HepG2 (cell line): ENCODE data around the gene NKX6-2. TPM values are rescaled to one million over a fixed set of nuclear protein-coding genes. Genes with fewer than 3 reads are reported as not detected.

Experiments used
- ATAC-seq: fragments of 200-7000 bp; cut with Tn5 transposase; 3 replicates; pipeline ENCODE4 v1.9.1; 2020; ENCODE audit warnings: mild to moderate bottlenecking, moderate library complexity
- BruUV-seq: library from RNA; stranded (reverse); fragments of 400-500 nt; replicated peaks from 2 replicates; lab custom pipeline; 2021; lab: Mats Ljungman, UMichigan
- CTCF ChIA-PET: fragments of 300-600 bp; formaldehyde crosslinking; extraction: SDS; loops from one replicate; lab custom pipeline; 2021; ENCODE audit warnings: low total read pairs, inconsistent platforms, low intra/inter-chr PET ratio; lab: Yijun Ruan, JAX
- POLR2A ChIA-PET: fragments of 350-600 bp; sonication (Branson Sonifier 250); formaldehyde crosslinking; loops from one replicate; lab custom pipeline; 2020; ENCODE audit warnings: antibody characterized with exemption, inconsistent platforms; lab: Yijun Ruan, JAX
- DNase-seq: peaks from one replicate; pipeline ENCODE4 v3.0.0-alpha.2; 2015; ENCODE audit warnings: low spot score
- FAIRE-seq: peaks from 3 replicates; lab custom pipeline; 2011; peaks lifted over from hg19 to GRCh38; lab: Jason Lieb, UNC
- H2AFZ ChIP-seq: one replicate; pipeline ENCODE4 v1.6.1; 2011; ENCODE audit warnings: low read length, inconsistent platforms
- H3K27ac ChIP-seq: fragments of 300-600 bp; 3 replicates; pipeline ENCODE4 v1.8.0; 2011; ENCODE audit warnings: mixed run types, mild to moderate bottlenecking, mixed read lengths, low read length, inconsistent platforms; ENCODE audit not compliant: insufficient read depth; ENCODE audit errors: extremely low read length
- H3K27me3 ChIP-seq, 2 experiments: fragments of 200-600 bp in 1 of 2; 2 replicates in 1 of 2; 3 replicates in 1 of 2; pipeline versions ENCODE4 v1.6.0 to v1.8.0; 2011; ENCODE audit warnings: low read length in 2 of 2, mild to moderate bottlenecking in 2 of 2, moderate library complexity in 2 of 2, inconsistent platforms in 1 of 2; ENCODE audit not compliant: insufficient read depth in 2 of 2, control insufficient read depth in 1 of 2
- H3K36me3 ChIP-seq, 2 experiments: fragments of 200-600 bp in 1 of 2; replicated peaks in 1 of 2; 2 replicates in 1 of 2; 3 replicates in 1 of 2; pipeline versions ENCODE4 v1.5.1 to v1.8.0; 2011; ENCODE audit warnings: low read length in 2 of 2, inconsistent platforms in 1 of 2; ENCODE audit not compliant: insufficient read depth in 2 of 2, control insufficient read depth in 1 of 2
- H3K4me1 ChIP-seq: 2 replicates; pipeline ENCODE4 v1.5.1; 2012; ENCODE audit warnings: low read length, inconsistent platforms; ENCODE audit not compliant: insufficient read depth
- H3K4me2 ChIP-seq: 2 replicates; pipeline ENCODE4 v1.6.0; 2011; ENCODE audit warnings: low read depth, low read length, inconsistent platforms
- H3K4me3 ChIP-seq, 3 experiments: fragments of 200-600 bp in 1 of 3; sonication (generic), shearing (Covaris generic) in 1 of 3; replicated peaks in 1 of 3; 2 replicates each; pipeline ENCODE4 v1.5.1; 2011 to 2016; ENCODE audit warnings: low read length in 3 of 3, inconsistent platforms in 2 of 3, low read depth in 2 of 3, mild to moderate bottlenecking in 2 of 3, control low read depth in 1 of 3, mixed read lengths in 1 of 3; ENCODE audit not compliant: insufficient read depth in 1 of 3
- H3K79me2 ChIP-seq: one replicate; pipeline ENCODE4 v1.6.1; 2011; ENCODE audit warnings: low read length, inconsistent platforms; ENCODE audit not compliant: insufficient read depth
- H3K9ac ChIP-seq: 2 replicates; pipeline ENCODE4 v1.6.0; 2011; ENCODE audit warnings: mild to moderate bottlenecking, low read depth, low read length, inconsistent platforms; ENCODE audit not compliant: insufficient read depth
- H3K9me3 ChIP-seq: 2 replicates; pipeline ENCODE4 v1.5.1; 2012; ENCODE audit warnings: mild to moderate bottlenecking, low read length
- H4K20me1 ChIP-seq: 2 replicates; pipeline ENCODE4 v1.6.0; 2011; ENCODE audit warnings: inconsistent platforms, mild to moderate bottlenecking, low read length, moderate library complexity; ENCODE audit not compliant: insufficient read depth
- FOXK2 ChIP-seq: fragments of 450-650 bp; IDR thresholded peaks from 2 replicates; pipeline ENCODE4 v1.6.1; 2016
- JDP2 ChIP-seq: sonication (generic); formaldehyde crosslinking; IDR thresholded peaks from 2 replicates; pipeline ENCODE4 v1.8.1; 2022; ENCODE audit warnings: missing genetic modification reagents, borderline replicate concordance
- MIER2 ChIP-seq: IDR thresholded peaks from 2 replicates; pipeline ENCODE4 v1.6.1; 2016; ENCODE audit warnings: missing biosample characterization, missing genetic modification reagents
- SIX1 ChIP-seq: sonication (generic); formaldehyde crosslinking; IDR thresholded peaks from 2 replicates; pipeline ENCODE4 v1.4.0; 2020; ENCODE audit warnings: missing genetic modification reagents, borderline replicate concordance
- TBP ChIP-seq: sonication (generic); formaldehyde crosslinking; IDR thresholded peaks from 2 replicates; pipeline ENCODE4 v1.5.0; 2020; ENCODE audit warnings: missing genetic modification reagents
- ZNF782 ChIP-seq: sonication (generic); formaldehyde crosslinking; IDR thresholded peaks from 2 replicates; pipeline ENCODE4 v1.4.0; 2020; ENCODE audit warnings: missing genetic modification reagents, mild to moderate bottlenecking, borderline replicate concordance
- WGBS: methylation state at CpG from one replicate; pipeline ENCODE4 v1.1.6; 2017; ENCODE audit warnings: low lambda C conversion rate; 5-methylcytosine and 5-hydroxymethylcytosine counted together
- in situ Hi-C: cut with HindIII; loops from 2 replicates; pipeline ENCODE4 v1.10.0; 2017; ENCODE audit warnings: low pct_unique_long_range_greater_than_20kb; ENCODE audit not compliant: extremely low pct_ligation_motif_present
- intact Hi-C: fragments of 100-400 bp; cut with micrococcal nuclease; formaldehyde crosslinking; loops from one replicate; pipeline ENCODE4 v1.10.0; 2022; ENCODE audit not compliant: unreplicated experiment
- polyA plus RNA-seq, 8 experiments: library from polyadenylated mRNA; depleted of rRNA in 3 of 8; stranded (reverse) in 7 of 8; unstranded in 1 of 8; fragments of >200 nt; fragmentation: Illumina TruSeq in 4 of 8; extraction: Trizol in 4 of 8; gene quantifications; 2 replicates each; pipeline versions ENCODE4 v1.2.1 to v1.2.3, GENCODE V29; 2011 to 2016; ENCODE audit warnings: low read depth in 4 of 8, missing spikeins in 1 of 8, mixed read lengths in 1 of 8; ENCODE audit not compliant: insufficient read depth in 1 of 8
- total RNA-seq, 5 experiments: library from RNA; depleted of rRNA; stranded (reverse); fragments of >200 nt; fragmentation: Illumina TruSeq; extraction: Trizol; gene quantifications; 2 replicates each; pipeline ENCODE4 v1.2.3, GENCODE V29; 2016; ENCODE audit warnings: low read depth in 1 of 5
- TF ChIP-seq, protein P1 (sequence below): sonication (generic); formaldehyde crosslinking; IDR thresholded peaks from 2 replicates; pipeline ENCODE4 v1.4.0; 2020; ENCODE audit warnings: missing genetic modification reagents, borderline replicate concordance

NKX6-2 gene
- total and polyA plus RNA-seq, 2 of the 13 experiments (the other 11 are each of a cell fraction or from before 2014, with no cell fraction given), result not detected

GRCh38 chr10:132789659-132790148 is 3.8 kb upstream of the NKX6-2 start:
- Histone ChIP-seq H4K20me1 (no peaks in the 10 kb centered on the region), H2AFZ (no peak overlapping the region), H3K4me3 (no peak overlapping the region), H3K9ac (no peak overlapping the region), H3K36me3 (no peaks in the 10 kb centered on the region), H3K4me1 (no peaks in the 10 kb centered on the region), H3K4me2 (no peak overlapping the region), H3K27me3 (peaks cover 12 to 57% of the 10 kb centered on the region in 2 experiments; a peak in 4 of 5 replicates), H3K27ac (no peak overlapping the region), H3K79me2 (no peaks in the 10 kb centered on the region), H3K9me3 (no peaks in the 10 kb centered on the region)
- intact Hi-C loops (no loop called here), in situ Hi-C loops (no loop called here)
- DNase-seq, result no peak
- ChIA-PET CTCF (no interaction called here), POLR2A (no interaction called here)
- ATAC-seq, result no peak
- no peak for FAIRE-seq
- BruUV-seq, result no TSS peak
- WGBS, result 30% methylated on average over 10 of the region's 15 CpGs
- TF ChIP-seq, protein P1, sequence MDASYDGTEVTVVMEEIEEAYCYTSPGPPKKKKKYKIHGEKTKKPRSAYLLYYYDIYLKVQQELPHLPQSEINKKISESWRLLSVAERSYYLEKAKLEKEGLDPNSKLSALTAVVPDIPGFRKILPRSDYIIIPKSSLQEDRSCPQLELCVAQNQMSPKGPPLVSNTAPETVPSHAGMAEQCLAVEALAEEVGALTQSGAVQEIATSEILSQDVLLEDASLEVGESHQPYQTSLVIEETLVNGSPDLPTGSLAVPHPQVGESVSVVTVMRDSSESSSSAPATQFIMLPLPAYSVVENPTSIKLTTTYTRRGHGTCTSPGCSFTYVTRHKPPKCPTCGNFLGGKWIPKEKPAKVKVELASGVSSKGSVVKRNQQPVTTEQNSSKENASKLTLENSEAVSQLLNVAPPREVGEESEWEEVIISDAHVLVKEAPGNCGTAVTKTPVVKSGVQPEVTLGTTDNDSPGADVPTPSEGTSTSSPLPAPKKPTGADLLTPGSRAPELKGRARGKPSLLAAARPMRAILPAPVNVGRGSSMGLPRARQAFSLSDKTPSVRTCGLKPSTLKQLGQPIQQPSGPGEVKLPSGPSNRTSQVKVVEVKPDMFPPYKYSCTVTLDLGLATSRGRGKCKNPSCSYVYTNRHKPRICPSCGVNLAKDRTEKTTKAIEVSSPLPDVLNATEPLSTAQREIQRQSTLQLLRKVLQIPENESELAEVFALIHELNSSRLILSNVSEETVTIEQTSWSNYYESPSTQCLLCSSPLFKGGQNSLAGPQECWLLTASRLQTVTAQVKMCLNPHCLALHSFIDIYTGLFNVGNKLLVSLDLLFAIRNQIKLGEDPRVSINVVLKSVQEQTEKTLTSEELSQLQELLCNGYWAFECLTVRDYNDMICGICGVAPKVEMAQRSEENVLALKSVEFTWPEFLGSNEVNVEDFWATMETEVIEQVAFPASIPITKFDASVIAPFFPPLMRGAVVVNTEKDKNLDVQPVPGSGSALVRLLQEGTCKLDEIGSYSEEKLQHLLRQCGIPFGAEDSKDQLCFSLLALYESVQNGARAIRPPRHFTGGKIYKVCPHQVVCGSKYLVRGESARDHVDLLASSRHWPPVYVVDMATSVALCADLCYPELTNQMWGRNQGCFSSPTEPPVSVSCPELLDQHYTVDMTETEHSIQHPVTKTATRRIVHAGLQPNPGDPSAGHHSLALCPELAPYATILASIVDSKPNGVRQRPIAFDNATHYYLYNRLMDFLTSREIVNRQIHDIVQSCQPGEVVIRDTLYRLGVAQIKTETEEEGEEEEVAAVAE, result no peak
- no peak for TF ChIP-seq JDP2 (CRISPR knock-in tag)
- no peak for TF ChIP-seq MIER2
- TF ChIP-seq ZNF782 (CRISPR knock-in tag), result no peak
- TF ChIP-seq FOXK2, result no peak
- TF ChIP-seq TBP, result no peak
- TF ChIP-seq SIX1 (CRISPR knock-in tag), result no peak
